ENCODE data around the gene RNF32. TPM values are rescaled to one million over a fixed set of nuclear protein-coding genes. Genes with fewer than 3 reads are reported as not detected.

Gene RNF32
- total and polyA plus RNA-seq, 2 of the 13 experiments (the other 11 are each of a cell fraction or from before 2014, with no cell fraction given) = not detected

- TF ChIP-seq, protein P1, sequence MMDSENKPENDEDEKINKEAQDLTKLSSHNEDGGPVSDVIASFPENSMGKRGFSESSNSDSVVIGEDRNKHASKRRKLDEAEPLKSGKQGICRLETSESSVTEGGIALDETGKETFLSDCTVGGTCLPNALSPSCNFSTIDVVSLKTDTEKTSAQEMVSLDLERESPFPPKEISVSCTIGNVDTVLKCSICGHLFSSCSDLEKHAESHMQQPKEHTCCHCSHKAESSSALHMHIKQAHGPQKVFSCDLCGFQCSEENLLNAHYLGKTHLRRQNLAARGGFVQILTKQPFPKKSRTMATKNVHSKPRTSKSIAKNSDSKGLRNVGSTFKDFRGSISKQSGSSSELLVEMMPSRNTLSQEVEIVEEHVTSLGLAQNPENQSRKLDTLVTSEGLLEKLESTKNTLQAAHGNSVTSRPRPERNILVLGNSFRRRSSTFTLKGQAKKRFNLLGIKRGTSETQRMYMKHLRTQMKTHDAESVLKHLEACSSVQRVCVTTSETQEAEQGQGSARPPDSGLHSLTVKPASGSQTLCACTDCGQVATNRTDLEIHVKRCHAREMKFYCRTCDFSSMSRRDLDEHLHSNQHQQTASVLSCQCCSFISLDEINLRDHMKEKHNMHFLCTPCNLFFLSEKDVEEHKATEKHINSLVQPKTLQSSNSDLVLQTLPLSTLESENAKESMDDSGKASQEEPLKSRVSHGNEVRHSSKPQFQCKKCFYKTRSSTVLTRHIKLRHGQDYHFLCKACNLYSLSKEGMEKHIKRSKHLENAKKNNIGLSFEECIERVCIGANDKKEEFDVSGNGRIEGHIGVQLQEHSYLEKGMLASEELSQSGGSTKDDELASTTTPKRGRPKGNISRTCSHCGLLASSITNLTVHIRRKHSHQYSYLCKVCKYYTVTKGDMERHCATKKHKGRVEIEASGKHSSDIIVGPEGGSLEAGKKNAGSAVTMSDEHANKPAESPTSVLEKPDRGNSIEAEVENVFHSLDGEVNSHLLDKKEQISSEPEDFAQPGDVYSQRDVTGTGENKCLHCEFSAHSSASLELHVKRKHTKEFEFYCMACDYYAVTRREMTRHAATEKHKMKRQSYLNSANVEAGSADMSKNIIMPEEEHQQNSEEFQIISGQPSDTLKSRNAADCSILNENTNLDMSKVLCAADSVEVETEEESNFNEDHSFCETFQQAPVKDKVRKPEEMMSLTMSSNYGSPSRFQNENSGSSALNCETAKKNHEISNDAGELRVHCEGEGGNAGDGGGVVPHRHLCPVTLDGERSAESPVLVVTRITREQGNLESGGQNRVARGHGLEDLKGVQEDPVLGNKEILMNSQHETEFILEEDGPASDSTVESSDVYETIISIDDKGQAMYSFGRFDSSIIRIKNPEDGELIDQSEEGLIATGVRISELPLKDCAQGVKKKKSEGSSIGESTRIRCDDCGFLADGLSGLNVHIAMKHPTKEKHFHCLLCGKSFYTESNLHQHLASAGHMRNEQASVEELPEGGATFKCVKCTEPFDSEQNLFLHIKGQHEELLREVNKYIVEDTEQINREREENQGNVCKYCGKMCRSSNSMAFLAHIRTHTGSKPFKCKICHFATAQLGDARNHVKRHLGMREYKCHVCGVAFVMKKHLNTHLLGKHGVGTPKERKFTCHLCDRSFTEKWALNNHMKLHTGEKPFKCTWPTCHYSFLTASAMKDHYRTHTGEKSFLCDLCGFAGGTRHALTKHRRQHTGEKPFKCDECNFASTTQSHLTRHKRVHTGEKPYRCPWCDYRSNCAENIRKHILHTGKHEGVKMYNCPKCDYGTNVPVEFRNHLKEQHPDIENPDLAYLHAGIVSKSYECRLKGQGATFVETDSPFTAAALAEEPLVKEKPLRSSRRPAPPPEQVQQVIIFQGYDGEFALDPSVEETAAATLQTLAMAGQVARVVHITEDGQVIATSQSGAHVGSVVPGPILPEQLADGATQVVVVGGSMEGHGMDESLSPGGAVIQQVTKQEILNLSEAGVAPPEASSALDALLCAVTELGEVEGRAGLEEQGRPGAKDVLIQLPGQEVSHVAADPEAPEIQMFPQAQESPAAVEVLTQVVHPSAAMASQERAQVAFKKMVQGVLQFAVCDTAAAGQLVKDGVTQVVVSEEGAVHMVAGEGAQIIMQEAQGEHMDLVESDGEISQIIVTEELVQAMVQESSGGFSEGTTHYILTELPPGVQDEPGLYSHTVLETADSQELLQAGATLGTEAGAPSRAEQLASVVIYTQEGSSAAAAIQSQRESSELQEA (CRISPR knock-in tag; IDR thresholded peaks at IDR 0.05; ENCODE audit: not compliant biosample characterization) = no peak
- TF ChIP-seq MAFG (CRISPR knock-in tag; IDR thresholded peaks at IDR 0.05) (no peak), ZNF235 (CRISPR knock-in tag; IDR thresholded peaks at IDR 0.05; ENCODE audit: borderline replicate concordance) (no peak), PCBP1 (IDR thresholded peaks at IDR 0.05; ENCODE audit: borderline replicate concordance, low read depth, low read length) (no peak), HDAC2 (CRISPR knock-in tag; IDR thresholded peaks at IDR 0.05) (peak; percentile 83), ZNF367 (CRISPR knock-in tag; IDR thresholded peaks at IDR 0.05; ENCODE audit: borderline replicate concordance) (no peak), MTA3 (CRISPR knock-in tag; IDR thresholded peaks at IDR 0.05) (no peak), ZNF317 (CRISPR knock-in tag; IDR thresholded peaks at IDR 0.05) (no peak), ZNF281 (CRISPR knock-in tag; IDR thresholded peaks at IDR 0.05; ENCODE audit: borderline replicate concordance) (no peak), ATF1 (CRISPR knock-in tag; IDR thresholded peaks at IDR 0.05) (peak; percentile 43; the same call in 1 of the 2 replicates), ZNF205 (CRISPR knock-in tag; IDR thresholded peaks at IDR 0.05) (no peak), NFYB (CRISPR knock-in tag; IDR thresholded peaks at IDR 0.05) (no peak), ZNF792 (CRISPR knock-in tag; IDR thresholded peaks at IDR 0.05) (0 out of 2 replicates have a peak, but pooled peaks have one; percentile 42), ZNF556 (CRISPR knock-in tag; IDR thresholded peaks at IDR 0.05; ENCODE audit: borderline replicate concordance) (no peak), ZNF841 (CRISPR knock-in tag; IDR thresholded peaks at IDR 0.05; ENCODE audit: borderline replicate concordance) (no peak), ZZZ3 (CRISPR knock-in tag; IDR thresholded peaks at IDR 0.05; ENCODE audit: borderline replicate concordance) (no peak), ZNF564 (CRISPR knock-in tag; IDR thresholded peaks at IDR 0.05) (no peak), ZNF639 (CRISPR knock-in tag; conservative IDR thresholded peaks at IDR 0.05) (no peak)
Measured at GRCh38 chr7:156666368-156667109, 26.0 kb downstream of the RNF32 start (continued).

All from HepG2 (cell line).